WTC11 (cell line): ENCODE results near the gene MXD3. TPM values are rescaled to one million over a fixed set of nuclear protein-coding genes. Genes with fewer than 3 reads are reported as not detected.

Experiments used
- ATAC-seq: fragments of 200-7000 bp; cut with Tn5 transposase; 2 replicates; pipeline ENCODE4 v1.10.0; 2021; ENCODE audit warnings: mild to moderate bottlenecking, moderate library complexity
- CTCF ChIA-PET: fragments of 300-600 bp; sonication (Branson Sonifier 250); formaldehyde crosslinking; loops from one replicate; lab custom pipeline; 2021; ENCODE audit warnings: antibody characterized with exemption; lab: Charles Lee
- POLR2A ChIA-PET: fragments of 350-600 bp; sonication (Branson Sonifier 250); formaldehyde crosslinking; loops from one replicate; lab custom pipeline; 2021; ENCODE audit warnings: antibody characterized with exemption; lab: Charles Lee
- DNase-seq: peaks from one replicate; pipeline ENCODE4 v3.0.0; 2021; ENCODE audit warnings: low spot score
- H3K27ac Mint-ChIP-seq: 2 replicates; pipeline ENCODE4 v1.8.0; 2021; ENCODE audit warnings: mixed read lengths
- H3K27me3 Mint-ChIP-seq: 2 replicates; pipeline ENCODE4 v1.8.0; 2021; ENCODE audit warnings: low read depth, mild to moderate bottlenecking, moderate library complexity, mixed read lengths
- H3K36me3 Mint-ChIP-seq: 2 replicates; pipeline ENCODE4 v1.8.0; 2021; ENCODE audit warnings: mixed read lengths
- H3K4me1 Mint-ChIP-seq: 2 replicates; pipeline ENCODE4 v1.8.0; 2022; ENCODE audit warnings: mixed read lengths
- H3K4me3 Mint-ChIP-seq: 2 replicates; pipeline ENCODE4 v1.8.0; 2021; ENCODE audit warnings: mild to moderate bottlenecking, moderate library complexity, mixed read lengths
- H3K9me3 Mint-ChIP-seq: 2 replicates; pipeline ENCODE4 v1.8.0; 2021; ENCODE audit warnings: mixed read lengths
- GRHL2 ChIP-seq: fragments of 250-450 bp; sonication (Bioruptor Pico); IDR thresholded peaks from 2 replicates; pipeline ENCODE4 v1.8.0; 2022; ENCODE audit warnings: mild to moderate bottlenecking, moderate library complexity; ENCODE audit not compliant: insufficient replicate concordance, severe bottlenecking
- MXD4 ChIP-seq: fragments of 250-450 bp; sonication (Bioruptor Pico); IDR thresholded peaks from 2 replicates; pipeline ENCODE4 v1.8.0; 2021; ENCODE audit warnings: mild to moderate bottlenecking, moderate library complexity, borderline replicate concordance
- RORB ChIP-seq: fragments of 250-450 bp; sonication (Bioruptor Pico); IDR thresholded peaks from 2 replicates; pipeline ENCODE4 v1.9.0; 2021; ENCODE audit warnings: mild to moderate bottlenecking
- SP1 ChIP-seq: sonication (generic); formaldehyde crosslinking; conservative IDR thresholded peaks from 2 replicates; pipeline ENCODE4 v1.8.1; 2022; ENCODE audit warnings: missing genetic modification reagents
- TEAD4 ChIP-seq: sonication (generic); formaldehyde crosslinking; IDR thresholded peaks from 2 replicates; pipeline ENCODE4 v1.8.0; 2022; ENCODE audit warnings: mild to moderate bottlenecking, missing genetic modification reagents
- ZNF317 ChIP-seq: sonication (generic); formaldehyde crosslinking; IDR thresholded peaks from 2 replicates; pipeline ENCODE4 v1.8.1; 2023; ENCODE audit warnings: low read depth, mild to moderate bottlenecking, moderate library complexity, missing genetic modification reagents, borderline replicate concordance
- ZNF416 ChIP-seq: fragments of 250-450 bp; sonication (Bioruptor Pico); IDR thresholded peaks from 2 replicates; pipeline ENCODE4 v1.9.0; 2021; ENCODE audit warnings: mild to moderate bottlenecking, inconsistent platforms
- total RNA-seq: library from RNA; stranded (reverse); gene quantifications from 3 replicates; pipeline ENCODE4 v1.2.3, GENCODE V29; 2021
- TF ChIP-seq, protein P1 (sequence below): sonication (generic); formaldehyde crosslinking; IDR thresholded peaks from 2 replicates; pipeline ENCODE4 v1.8.1; 2022; ENCODE audit warnings: mild to moderate bottlenecking, moderate library complexity, missing genetic modification reagents
- TF ChIP-seq, protein P2 (sequence below): fragments of 250-450 bp; sonication (Bioruptor Pico); IDR thresholded peaks from 2 replicates; pipeline ENCODE4 v1.9.0; 2021; ENCODE audit warnings: mild to moderate bottlenecking, borderline replicate concordance
- TF ChIP-seq, protein P3 (sequence below): sonication (generic); formaldehyde crosslinking; IDR thresholded peaks from 2 replicates; pipeline ENCODE4 v1.8.1; 2022; ENCODE audit warnings: missing genetic modification reagents, borderline replicate concordance
- TF ChIP-seq, protein P4 (sequence below): fragments of 250-450 bp; sonication (Bioruptor Pico); IDR thresholded peaks from 2 replicates; pipeline ENCODE4 v1.8.0; 2021; ENCODE audit warnings: mild to moderate bottlenecking
- TF ChIP-seq, protein P5 (sequence below): sonication (generic); formaldehyde crosslinking; IDR thresholded peaks from 2 replicates; pipeline ENCODE4 v1.8.1; 2022; ENCODE audit warnings: mild to moderate bottlenecking, missing genetic modification reagents, moderate library complexity, borderline replicate concordance

MXD3 gene
- total RNA-seq, 1 experiment from 2014 or later: 25.7 TPM

DNA sequence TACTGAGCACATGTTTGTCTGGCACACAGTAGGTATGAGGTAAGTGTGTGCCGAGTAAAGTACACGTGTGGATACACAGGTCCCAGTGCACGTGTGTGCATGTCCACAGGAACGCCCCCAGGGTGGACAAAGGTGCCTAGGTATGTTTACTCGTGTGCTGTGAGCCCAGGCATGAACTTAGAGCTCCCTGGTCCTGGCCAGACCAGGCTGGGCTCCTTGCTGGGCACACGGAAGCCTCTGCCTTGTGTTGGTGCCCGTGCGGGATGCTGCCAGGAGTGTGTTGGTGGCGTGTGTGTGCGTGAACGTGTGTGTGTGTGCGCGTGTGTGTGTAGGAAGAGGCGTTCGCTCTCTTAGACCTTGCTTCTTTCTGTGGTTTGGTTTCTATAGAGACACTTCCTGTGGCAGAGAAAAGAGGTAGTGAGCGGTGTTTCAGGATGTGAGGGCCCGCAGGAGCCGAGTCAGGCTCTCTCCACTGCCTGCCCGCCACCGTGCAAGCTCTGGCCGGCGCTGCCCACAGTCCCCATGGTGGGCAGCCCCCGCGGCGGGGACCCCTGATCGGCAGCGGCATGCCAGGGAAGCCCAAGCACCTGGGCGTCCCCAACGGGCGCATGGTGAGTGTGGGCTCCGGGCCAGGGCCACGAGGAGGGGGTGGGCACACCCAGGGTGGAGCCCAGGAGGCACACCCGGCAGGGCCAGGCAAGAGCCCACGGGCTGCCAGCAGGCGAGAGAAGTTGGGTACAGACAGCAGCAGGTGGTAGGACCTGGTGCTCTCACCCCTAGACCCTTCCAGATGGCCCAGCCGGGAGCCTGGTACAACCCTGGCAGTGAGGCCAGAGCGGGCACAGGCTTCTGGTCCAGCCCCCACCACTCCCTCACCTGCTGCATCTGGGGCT is 46.0 kb upstream of the MXD3 start, which contains the start of gene RGS14:
RGS14 (plus strand) TSS at position 466 of the 893 bp plus-strand sequence; CDS start at position 567, 101 bp downstream.
- no peak within 1 kb of the TSS for H3K4me3 Mint-ChIP-seq
- no peak for ATAC-seq
- H3K36me3 Mint-ChIP-seq: no peaks in the 10 kb centered on the region
- H3K9me3 Mint-ChIP-seq: peaks cover 14% of the 10 kb centered on the region
- no peak within 1 kb of the TSS for H3K27ac Mint-ChIP-seq
- POLR2A ChIA-PET: interaction anchor here (0.5 kb wide), 1 partner anchor 68 kb away, joined by 3 read pairs; the partner anchor contains the start of gene GRK6
- no peak for TF ChIP-seq GRHL2
- H3K27me3 Mint-ChIP-seq: peaks cover 39% of the 10 kb centered on the region
- DNase-seq: no peak
- H3K4me1 Mint-ChIP-seq: peaks cover 11% of the 10 kb centered on the region
- CTCF ChIA-PET: interaction anchor here (1.1 to 4.6 kb wide), 4 partner anchors 10 to 48 kb away, joined by 4 to 26 read pairs (median 4); no protein-coding TSS in a partner anchor

DNA sequence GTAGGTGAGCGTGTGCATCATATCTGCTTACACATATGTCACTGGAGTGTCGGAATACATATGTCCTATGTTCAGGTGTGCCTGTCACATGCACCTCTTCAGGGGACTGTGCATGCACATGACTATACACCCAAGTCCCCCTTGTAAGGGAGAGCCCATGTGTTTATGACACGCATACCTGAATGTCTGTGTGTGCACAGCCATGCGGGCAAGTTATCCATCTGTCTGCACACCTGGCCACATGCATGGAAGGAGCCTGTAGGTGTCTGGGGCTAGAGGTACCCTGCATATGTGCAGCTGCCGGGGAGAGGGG is 45.4 kb upstream of the MXD3 start:
- H3K4me1 Mint-ChIP-seq: peaks cover 7% of the 10 kb centered on the region
- H3K27me3 Mint-ChIP-seq: peaks cover 35% of the 10 kb centered on the region
- no peak overlapping the region for H3K27ac Mint-ChIP-seq
- peaks cover 14% of the 10 kb centered on the region for H3K9me3 Mint-ChIP-seq
- ChIA-PET CTCF (interaction anchor here (1.0 to 1.3 kb wide), 2 partner anchors 39 to 47 kb away, joined by 4 to 5 read pairs; no protein-coding TSS in a partner anchor), POLR2A (interaction anchor here (0.5 kb wide), 1 partner anchor 69 kb away, joined by 3 read pairs; the partner anchor contains the start of gene GRK6)
- TF ChIP-seq, protein P1, sequence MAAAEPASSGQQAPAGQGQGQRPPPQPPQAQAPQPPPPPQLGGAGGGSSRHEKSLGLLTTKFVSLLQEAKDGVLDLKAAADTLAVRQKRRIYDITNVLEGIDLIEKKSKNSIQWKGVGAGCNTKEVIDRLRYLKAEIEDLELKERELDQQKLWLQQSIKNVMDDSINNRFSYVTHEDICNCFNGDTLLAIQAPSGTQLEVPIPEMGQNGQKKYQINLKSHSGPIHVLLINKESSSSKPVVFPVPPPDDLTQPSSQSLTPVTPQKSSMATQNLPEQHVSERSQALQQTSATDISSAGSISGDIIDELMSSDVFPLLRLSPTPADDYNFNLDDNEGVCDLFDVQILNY: no peak
- no peak for TF ChIP-seq ZNF317 (CRISPR knock-in tag)
- TF ChIP-seq GRHL2: no peak
- TF ChIP-seq, protein P2, sequence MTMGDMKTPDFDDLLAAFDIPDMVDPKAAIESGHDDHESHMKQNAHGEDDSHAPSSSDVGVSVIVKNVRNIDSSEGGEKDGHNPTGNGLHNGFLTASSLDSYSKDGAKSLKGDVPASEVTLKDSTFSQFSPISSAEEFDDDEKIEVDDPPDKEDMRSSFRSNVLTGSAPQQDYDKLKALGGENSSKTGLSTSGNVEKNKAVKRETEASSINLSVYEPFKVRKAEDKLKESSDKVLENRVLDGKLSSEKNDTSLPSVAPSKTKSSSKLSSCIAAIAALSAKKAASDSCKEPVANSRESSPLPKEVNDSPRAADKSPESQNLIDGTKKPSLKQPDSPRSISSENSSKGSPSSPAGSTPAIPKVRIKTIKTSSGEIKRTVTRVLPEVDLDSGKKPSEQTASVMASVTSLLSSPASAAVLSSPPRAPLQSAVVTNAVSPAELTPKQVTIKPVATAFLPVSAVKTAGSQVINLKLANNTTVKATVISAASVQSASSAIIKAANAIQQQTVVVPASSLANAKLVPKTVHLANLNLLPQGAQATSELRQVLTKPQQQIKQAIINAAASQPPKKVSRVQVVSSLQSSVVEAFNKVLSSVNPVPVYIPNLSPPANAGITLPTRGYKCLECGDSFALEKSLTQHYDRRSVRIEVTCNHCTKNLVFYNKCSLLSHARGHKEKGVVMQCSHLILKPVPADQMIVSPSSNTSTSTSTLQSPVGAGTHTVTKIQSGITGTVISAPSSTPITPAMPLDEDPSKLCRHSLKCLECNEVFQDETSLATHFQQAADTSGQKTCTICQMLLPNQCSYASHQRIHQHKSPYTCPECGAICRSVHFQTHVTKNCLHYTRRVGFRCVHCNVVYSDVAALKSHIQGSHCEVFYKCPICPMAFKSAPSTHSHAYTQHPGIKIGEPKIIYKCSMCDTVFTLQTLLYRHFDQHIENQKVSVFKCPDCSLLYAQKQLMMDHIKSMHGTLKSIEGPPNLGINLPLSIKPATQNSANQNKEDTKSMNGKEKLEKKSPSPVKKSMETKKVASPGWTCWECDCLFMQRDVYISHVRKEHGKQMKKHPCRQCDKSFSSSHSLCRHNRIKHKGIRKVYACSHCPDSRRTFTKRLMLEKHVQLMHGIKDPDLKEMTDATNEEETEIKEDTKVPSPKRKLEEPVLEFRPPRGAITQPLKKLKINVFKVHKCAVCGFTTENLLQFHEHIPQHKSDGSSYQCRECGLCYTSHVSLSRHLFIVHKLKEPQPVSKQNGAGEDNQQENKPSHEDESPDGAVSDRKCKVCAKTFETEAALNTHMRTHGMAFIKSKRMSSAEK: no peak
- TF ChIP-seq, protein P3, sequence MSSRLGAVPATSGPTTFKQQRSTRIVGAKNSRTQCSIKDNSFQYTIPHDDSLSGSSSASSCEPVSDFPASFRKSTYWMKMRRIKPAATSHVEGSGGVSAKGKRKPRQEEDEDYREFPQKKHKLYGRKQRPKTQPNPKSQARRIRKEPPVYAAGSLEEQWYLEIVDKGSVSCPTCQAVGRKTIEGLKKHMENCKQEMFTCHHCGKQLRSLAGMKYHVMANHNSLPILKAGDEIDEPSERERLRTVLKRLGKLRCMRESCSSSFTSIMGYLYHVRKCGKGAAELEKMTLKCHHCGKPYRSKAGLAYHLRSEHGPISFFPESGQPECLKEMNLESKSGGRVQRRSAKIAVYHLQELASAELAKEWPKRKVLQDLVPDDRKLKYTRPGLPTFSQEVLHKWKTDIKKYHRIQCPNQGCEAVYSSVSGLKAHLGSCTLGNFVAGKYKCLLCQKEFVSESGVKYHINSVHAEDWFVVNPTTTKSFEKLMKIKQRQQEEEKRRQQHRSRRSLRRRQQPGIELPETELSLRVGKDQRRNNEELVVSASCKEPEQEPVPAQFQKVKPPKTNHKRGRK: no peak
- TF ChIP-seq, protein P4, sequence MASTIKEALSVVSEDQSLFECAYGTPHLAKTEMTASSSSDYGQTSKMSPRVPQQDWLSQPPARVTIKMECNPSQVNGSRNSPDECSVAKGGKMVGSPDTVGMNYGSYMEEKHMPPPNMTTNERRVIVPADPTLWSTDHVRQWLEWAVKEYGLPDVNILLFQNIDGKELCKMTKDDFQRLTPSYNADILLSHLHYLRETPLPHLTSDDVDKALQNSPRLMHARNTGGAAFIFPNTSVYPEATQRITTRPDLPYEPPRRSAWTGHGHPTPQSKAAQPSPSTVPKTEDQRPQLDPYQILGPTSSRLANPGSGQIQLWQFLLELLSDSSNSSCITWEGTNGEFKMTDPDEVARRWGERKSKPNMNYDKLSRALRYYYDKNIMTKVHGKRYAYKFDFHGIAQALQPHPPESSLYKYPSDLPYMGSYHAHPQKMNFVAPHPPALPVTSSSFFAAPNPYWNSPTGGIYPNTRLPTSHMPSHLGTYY: no peak
- no peak for TF ChIP-seq ZNF416 (CRISPR knock-in tag)
- TF ChIP-seq, all 79 proteins: peak for 0
- DNase-seq (no peak), ATAC-seq (no peak)
- Mint-ChIP-seq H3K36me3 (no peaks in the 10 kb centered on the region), H3K4me3 (no peak overlapping the region)

DNA sequence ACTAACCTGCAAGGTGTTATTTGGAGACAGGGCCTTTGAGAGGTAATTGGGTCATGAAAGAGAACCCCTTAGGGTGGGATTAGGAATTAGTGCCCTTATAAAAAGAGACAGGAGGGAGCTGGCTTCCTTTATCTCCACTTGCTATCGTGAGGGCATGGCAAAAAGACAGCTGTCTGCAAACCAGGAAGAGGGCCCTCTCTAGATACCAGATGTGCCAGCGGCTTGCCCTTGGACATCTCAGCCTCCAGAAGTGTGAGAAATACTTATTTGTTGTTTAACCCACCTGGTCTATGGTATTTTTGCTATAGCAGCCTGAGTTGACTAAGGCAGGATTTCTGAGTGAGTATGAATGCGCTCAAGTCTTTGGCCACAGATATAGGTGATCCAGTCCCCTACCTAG is 45.0 kb upstream of the MXD3 start:
- H3K4me3 Mint-ChIP-seq: no peak overlapping the region
- CTCF ChIA-PET: interaction anchor here (0.9 to 1.3 kb wide), 4 partner anchors 12 to 47 kb away, joined by 3 to 6 read pairs (median 4); no protein-coding TSS in a partner anchor
- peaks cover 31% of the 10 kb centered on the region for H3K27me3 Mint-ChIP-seq
- no peaks in the 10 kb centered on the region for H3K36me3 Mint-ChIP-seq
- DNase-seq (no peak), ATAC-seq (no peak)
- POLR2A ChIA-PET: no interaction called here
- peaks cover 14% of the 10 kb centered on the region for H3K9me3 Mint-ChIP-seq
- H3K27ac Mint-ChIP-seq: no peak overlapping the region
- peaks cover 6% of the 10 kb centered on the region for H3K4me1 Mint-ChIP-seq
- TF ChIP-seq RORB (no peak), MXD4 (CRISPR knock-in tag) (no peak), TEAD4 (CRISPR knock-in tag) (no peak), SP1 (CRISPR knock-in tag) (no peak)
- TF ChIP-seq, protein P5, sequence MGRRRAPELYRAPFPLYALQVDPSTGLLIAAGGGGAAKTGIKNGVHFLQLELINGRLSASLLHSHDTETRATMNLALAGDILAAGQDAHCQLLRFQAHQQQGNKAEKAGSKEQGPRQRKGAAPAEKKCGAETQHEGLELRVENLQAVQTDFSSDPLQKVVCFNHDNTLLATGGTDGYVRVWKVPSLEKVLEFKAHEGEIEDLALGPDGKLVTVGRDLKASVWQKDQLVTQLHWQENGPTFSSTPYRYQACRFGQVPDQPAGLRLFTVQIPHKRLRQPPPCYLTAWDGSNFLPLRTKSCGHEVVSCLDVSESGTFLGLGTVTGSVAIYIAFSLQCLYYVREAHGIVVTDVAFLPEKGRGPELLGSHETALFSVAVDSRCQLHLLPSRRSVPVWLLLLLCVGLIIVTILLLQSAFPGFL (CRISPR knock-in tag): no peak
- TF ChIP-seq, protein P2: no peak
